Endodermal cell (in vitro differentiated cells): ENCODE results near the gene LRRK1. TPM values are rescaled to one million over a fixed set of nuclear protein-coding genes. Genes with fewer than 3 reads are reported as not detected.

Experiments used
- DNase-seq: peaks from one replicate; pipeline ENCODE4 v3.0.0-alpha.2; 2017
- H3K27ac ChIP-seq: 2 replicates; pipeline ENCODE4 v1.5.1; 2013; ENCODE audit warnings: mild to moderate bottlenecking, low read depth, low read length, moderate library complexity
- H3K27me3 ChIP-seq: 2 replicates; pipeline ENCODE4 v1.6.1; 2013; ENCODE audit warnings: mild to moderate bottlenecking, low read length, moderate library complexity; ENCODE audit not compliant: insufficient read depth, control insufficient read depth, poor library complexity, severe bottlenecking
- H3K36me3 ChIP-seq: 2 replicates; pipeline ENCODE4 v1.7.0; 2013; ENCODE audit warnings: mild to moderate bottlenecking, low read length, moderate library complexity; ENCODE audit not compliant: control insufficient read depth, insufficient read depth
- H3K4me1 ChIP-seq: one replicate; pipeline ENCODE4 v1.7.0; 2013; ENCODE audit warnings: low read length; ENCODE audit not compliant: control insufficient read depth, insufficient read depth
- H3K4me3 ChIP-seq: 2 replicates; pipeline ENCODE4 v1.5.1; 2013; ENCODE audit warnings: mild to moderate bottlenecking, low read length, moderate library complexity
- H3K9ac ChIP-seq: 2 replicates; pipeline ENCODE4 v1.6.1; 2013; ENCODE audit warnings: mild to moderate bottlenecking, low read length, moderate library complexity; ENCODE audit not compliant: poor library complexity, severe bottlenecking; ENCODE audit errors: extremely low read depth
- H3K9me3 ChIP-seq: 2 replicates; pipeline ENCODE4 v1.6.1; 2013; ENCODE audit warnings: mild to moderate bottlenecking, low read length, moderate library complexity; ENCODE audit not compliant: control insufficient read depth
- H3K27ac Mint-ChIP-seq: 2 replicates; pipeline ENCODE4 v1.8.0; 2020; ENCODE audit warnings: mixed read lengths
- H3K27me3 Mint-ChIP-seq: 2 replicates; pipeline ENCODE4 v1.8.0; 2021; ENCODE audit warnings: mild to moderate bottlenecking, mixed read lengths; ENCODE audit not compliant: insufficient read depth
- H3K36me3 Mint-ChIP-seq: 2 replicates; pipeline ENCODE4 v1.8.0; 2020; ENCODE audit warnings: low read depth, mixed read lengths
- H3K4me1 Mint-ChIP-seq: 2 replicates; pipeline ENCODE4 v1.8.0; 2020; ENCODE audit warnings: mixed read lengths
- H3K4me3 Mint-ChIP-seq: 2 replicates; pipeline ENCODE4 v1.8.0; 2020; ENCODE audit warnings: mild to moderate bottlenecking, moderate library complexity, mixed read lengths
- H3K9me3 Mint-ChIP-seq: 2 replicates; pipeline ENCODE4 v1.8.0; 2020; ENCODE audit warnings: mild to moderate bottlenecking, mixed read lengths
- WGBS, 2 experiments: methylation state at CpG; one replicate each; pipeline versions ENCODE4 v1.1.5 to v1.1.7; 2013; ENCODE audit warnings: missing lambda C conversion rate in 2 of 2, mixed read lengths in 1 of 2; ENCODE audit not compliant: insufficient coverage in 1 of 2, insufficient read length in 1 of 2; 5-methylcytosine and 5-hydroxymethylcytosine counted together
- total RNA-seq, 2 donors: library from RNA; stranded (reverse); fragmentation: NEBNext Ultra II Directional in 1 of 2; extraction: Animal tissue kit (Norgen Biotek cat#: 25700) in 1 of 2; gene quantifications; 2 replicates in 1 of 2; 3 replicates in 1 of 2; pipeline ENCODE4 v1.2.1, GENCODE V29; 2021
- TF ChIP-seq, protein P1 (sequence below): fragments of 200-600 bp; sonication (generic); conservative IDR thresholded peaks from 2 replicates; pipeline ENCODE4 v1.5.0; 2021; ENCODE audit warnings: antibody characterized with exemption, mild to moderate bottlenecking

The LRRK1 gene
- total RNA-seq, 2 donors from 2014 or later = 2.7 to 5.1 TPM

DNA sequence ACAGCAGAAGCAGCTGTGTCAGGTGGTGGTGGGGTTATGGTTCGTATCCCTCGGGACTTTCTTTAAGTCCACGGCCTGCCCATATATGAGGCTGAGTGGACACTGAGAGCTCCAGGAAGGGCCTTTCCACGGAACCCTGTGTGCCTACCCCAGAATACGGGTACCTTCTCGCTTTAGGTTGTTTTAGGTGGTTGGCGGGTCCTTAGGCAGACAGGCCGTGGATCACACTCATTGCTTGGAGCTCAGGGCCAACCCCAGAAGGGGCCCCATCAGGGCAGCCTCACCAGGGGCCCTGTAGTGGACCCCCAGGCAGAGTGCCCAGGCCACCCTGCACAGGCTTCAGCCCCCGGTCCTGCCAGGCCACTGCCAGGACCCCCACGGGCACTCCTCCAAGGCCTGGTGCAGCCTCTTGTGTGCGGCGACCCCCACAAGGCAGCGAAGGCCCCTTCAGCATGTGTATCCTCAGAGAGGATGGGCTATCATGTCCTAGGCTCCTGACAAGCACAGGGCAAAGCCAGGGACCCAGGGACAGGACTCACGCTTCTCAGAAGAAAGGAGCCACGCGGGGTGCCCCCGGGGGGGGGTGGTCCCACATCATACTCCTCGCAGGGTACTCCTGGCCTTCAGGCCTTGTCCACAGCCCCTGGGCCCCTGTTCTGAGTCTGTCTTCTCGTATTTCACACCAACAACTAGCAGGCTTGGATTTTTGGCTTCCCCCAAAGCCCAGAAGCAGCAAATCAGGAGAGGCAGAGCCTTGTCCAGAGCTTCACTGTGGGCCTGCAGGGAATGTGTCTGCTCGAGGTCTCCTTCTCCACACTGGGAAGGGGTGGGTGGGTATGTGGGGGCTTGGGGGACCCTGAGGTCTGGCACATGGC lies 93.4 kb downstream of the LRRK1 start:
- Histone ChIP-seq H3K27me3 (peaks cover 3% of the 10 kb centered on the region), H3K4me3 (no peak overlapping the region), H3K9me3 (no peaks in the 10 kb centered on the region), H3K36me3 (no peaks in the 10 kb centered on the region), H3K9ac (no peak overlapping the region), H3K4me1 (peaks cover 3% of the 10 kb centered on the region), H3K27ac (no peak overlapping the region)
- no peak overlapping the region for H3K27ac Mint-ChIP-seq
- H3K9me3 Mint-ChIP-seq = no peaks in the 10 kb centered on the region
- WGBS, 2 experiments = 90 to 92% methylated on average over 14 to 20 of the region's 20 CpGs
- H3K27me3 Mint-ChIP-seq = peaks cover 7% of the 10 kb centered on the region
- peaks cover 16% of the 10 kb centered on the region for H3K4me1 Mint-ChIP-seq
- no peak overlapping the region for H3K4me3 Mint-ChIP-seq
- H3K36me3 Mint-ChIP-seq = no peaks in the 10 kb centered on the region
- TF ChIP-seq, protein P1, sequence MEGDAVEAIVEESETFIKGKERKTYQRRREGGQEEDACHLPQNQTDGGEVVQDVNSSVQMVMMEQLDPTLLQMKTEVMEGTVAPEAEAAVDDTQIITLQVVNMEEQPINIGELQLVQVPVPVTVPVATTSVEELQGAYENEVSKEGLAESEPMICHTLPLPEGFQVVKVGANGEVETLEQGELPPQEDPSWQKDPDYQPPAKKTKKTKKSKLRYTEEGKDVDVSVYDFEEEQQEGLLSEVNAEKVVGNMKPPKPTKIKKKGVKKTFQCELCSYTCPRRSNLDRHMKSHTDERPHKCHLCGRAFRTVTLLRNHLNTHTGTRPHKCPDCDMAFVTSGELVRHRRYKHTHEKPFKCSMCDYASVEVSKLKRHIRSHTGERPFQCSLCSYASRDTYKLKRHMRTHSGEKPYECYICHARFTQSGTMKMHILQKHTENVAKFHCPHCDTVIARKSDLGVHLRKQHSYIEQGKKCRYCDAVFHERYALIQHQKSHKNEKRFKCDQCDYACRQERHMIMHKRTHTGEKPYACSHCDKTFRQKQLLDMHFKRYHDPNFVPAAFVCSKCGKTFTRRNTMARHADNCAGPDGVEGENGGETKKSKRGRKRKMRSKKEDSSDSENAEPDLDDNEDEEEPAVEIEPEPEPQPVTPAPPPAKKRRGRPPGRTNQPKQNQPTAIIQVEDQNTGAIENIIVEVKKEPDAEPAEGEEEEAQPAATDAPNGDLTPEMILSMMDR = no peak
- no peak for DNase-seq

DNA sequence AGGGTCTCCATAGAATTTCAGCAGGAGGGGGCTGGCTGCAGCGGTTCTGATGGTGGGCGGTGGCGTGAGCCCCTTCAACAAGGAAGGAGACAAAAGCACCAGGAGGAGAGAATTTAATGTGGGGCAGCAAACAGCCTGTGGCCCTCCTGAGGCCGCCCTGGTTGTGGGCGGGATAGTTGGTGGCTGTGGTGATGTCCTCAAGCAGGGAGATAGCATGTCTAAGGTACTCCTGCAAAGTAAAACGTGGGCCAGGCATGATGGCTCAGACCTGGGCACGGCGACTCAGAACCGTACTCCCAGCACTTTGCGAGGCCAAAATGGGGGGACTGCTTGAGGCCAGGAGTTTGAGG lies 94.0 kb downstream of the LRRK1 start:
- no peaks in the 10 kb centered on the region for H3K36me3 ChIP-seq
- Mint-ChIP-seq H3K27ac (no peak overlapping the region), H3K36me3 (no peaks in the 10 kb centered on the region), H3K4me1 (peaks cover 15% of the 10 kb centered on the region), H3K4me3 (no peak overlapping the region), H3K27me3 (peaks cover 1% of the 10 kb centered on the region), H3K9me3 (no peaks in the 10 kb centered on the region)
- 87 to 96% methylated on average over 3 to 10 of the region's 10 CpGs for WGBS, 2 experiments
- H3K27ac ChIP-seq = no peak overlapping the region
- no peak overlapping the region for H3K4me3 ChIP-seq
- TF ChIP-seq, protein P1 = no peak
- no peak overlapping the region for H3K9ac ChIP-seq
- H3K9me3 ChIP-seq = no peaks in the 10 kb centered on the region
- peaks cover 3% of the 10 kb centered on the region for H3K4me1 ChIP-seq
- DNase-seq = no peak
- no peaks in the 10 kb centered on the region for H3K27me3 ChIP-seq

DNA sequence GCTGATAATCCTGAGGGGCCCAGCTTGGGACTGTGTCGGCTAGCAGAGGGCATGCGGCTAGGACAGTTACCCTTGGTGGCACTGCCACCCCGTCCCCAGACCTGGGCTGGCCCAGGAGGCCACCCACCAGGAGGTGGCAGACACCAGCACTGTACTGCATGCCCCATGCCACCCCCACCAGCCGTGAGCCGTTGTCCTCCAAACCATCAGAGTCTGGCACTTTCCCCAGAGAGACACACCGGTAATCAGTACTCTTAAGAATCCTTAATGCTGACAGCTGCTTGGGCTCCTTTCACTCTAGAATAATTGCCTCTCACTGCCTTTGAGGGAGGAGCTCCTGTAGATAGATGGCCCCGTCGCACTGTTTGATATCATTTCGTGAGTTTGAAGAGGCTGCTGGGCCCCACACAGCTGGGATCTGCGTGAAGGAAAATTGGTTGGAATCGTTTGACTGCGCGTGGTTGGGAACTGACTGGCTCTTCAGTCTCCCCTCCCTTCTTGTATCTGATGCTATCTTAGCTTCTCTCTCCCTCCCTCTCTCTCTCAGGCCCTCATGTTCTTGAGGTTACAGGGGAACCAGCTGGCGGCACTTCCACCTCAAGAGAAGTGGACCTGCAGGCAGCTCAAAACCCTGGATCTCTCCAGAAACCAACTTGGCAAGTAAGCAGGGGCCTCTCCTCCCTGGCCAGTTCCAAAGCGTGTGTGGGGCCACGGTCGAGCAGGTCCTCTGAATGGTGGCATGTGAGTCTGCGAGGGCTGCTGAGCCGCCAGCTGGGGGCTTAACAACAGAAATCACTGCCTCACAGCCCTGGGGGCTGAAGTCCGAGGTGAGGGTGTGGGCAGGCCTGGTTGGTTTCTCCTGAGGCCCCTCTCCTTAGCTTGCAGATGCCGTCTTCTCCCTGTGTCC lies 94.9 kb downstream of the LRRK1 start:
- no peaks in the 10 kb centered on the region for H3K36me3 Mint-ChIP-seq
- H3K27me3 ChIP-seq = no peaks in the 10 kb centered on the region
- H3K4me3 Mint-ChIP-seq = no peak overlapping the region
- H3K9me3 ChIP-seq = no peaks in the 10 kb centered on the region
- TF ChIP-seq, protein P1 = no peak
- H3K4me3 ChIP-seq = no peak overlapping the region
- no peaks in the 10 kb centered on the region for H3K9me3 Mint-ChIP-seq
- H3K9ac ChIP-seq = no peak overlapping the region
- DNase-seq = peak; percentile 51
- no peak overlapping the region for H3K27ac ChIP-seq
- 86 to 92% methylated on average over 20 to 21 of the region's 21 CpGs for WGBS, 2 experiments
- no peaks in the 10 kb centered on the region for H3K27me3 Mint-ChIP-seq
- peaks cover 11% of the 10 kb centered on the region for H3K4me1 Mint-ChIP-seq
- no peaks in the 10 kb centered on the region for H3K36me3 ChIP-seq
- H3K27ac Mint-ChIP-seq = no peak overlapping the region
- peaks cover 3% of the 10 kb centered on the region for H3K4me1 ChIP-seq
